Epithelial cell of prostate (primary cell): Measurements from ENCODE around the gene ISM1.
"Not testable (repeated sequence)": the region's sequence is repeated elsewhere in the genome, so short reads cannot be mapped to it uniquely, and the experiment has no call there.

Source experiments
- DNase-seq: peaks from one replicate; pipeline ENCODE4 v3.0.0-alpha.2; 2011; ENCODE audit warnings: low read depth, low spot score
- H3K27ac ChIP-seq: fragments of 450-650 bp; 2 replicates; pipeline ENCODE4 v1.5.1; 2017; ENCODE audit warnings: mild to moderate bottlenecking

ISM1 gene

DNA sequence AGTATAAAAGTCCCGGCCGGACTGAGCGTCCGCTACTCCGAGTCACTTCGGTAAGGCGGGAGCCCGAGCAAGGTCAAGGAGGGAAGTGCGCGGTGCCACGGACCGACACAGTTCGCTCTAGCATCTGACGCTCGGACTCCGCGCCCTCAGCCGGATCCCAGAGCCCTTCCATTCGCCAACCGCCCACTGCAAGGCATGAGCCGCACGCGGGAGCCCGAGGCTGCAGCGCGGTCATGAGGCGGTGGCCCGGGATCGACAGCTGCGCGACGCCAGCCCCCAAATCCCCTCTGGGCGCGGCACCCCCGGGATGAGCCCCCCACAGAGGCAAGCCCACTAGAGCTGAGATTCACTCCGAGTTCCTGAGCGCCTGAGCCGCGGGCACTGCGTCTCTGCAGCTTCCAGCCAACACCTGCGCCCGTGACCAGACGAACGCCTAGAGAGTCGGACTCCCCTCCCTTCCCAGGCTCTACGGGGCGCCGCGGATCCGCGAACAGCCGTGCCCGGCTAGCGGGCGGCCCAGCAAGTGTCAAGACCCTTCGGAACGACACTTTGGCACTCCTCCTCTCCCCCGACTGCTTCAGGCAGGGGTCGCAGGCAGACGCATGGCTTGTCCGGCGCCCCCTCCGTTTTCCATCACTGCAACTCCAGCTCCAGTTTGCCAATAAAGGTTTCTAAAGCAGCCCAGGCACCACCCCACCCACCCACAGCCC is 725 bp upstream of the ISM1 start:
- H3K27ac ChIP-seq, result no peak overlapping the region
- no peak for DNase-seq

DNA sequence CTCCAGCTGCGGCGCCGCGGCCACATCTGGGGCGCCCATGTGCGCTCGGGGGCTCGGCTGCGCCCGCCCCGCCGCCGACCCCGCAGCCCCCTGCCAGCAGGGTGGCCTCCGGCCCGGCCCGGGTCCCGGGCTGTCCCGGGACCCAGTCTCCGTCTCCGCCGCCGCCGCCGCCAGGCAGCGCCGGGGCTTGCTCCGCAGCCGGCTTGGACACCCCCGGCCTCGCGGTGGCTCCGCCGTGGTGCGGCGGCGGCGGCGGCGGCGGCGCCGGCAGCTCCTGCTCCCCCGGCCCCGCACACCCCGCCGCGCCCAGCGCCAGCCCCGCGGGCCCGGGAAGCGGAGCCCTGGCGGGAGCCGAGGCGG is 219 bp downstream of the ISM1 start:
- DNase-seq, result no peak
- no peak overlapping the region for H3K27ac ChIP-seq

- peak; percentile 36 for DNase-seq
- no peak overlapping the region for H3K27ac ChIP-seq
Measured at GRCh38 chr20:13221673-13222318, 722 bp downstream of the ISM1 start.

- no peak for DNase-seq
- H3K27ac ChIP-seq, result no peak overlapping the region
Measured at GRCh38 chr20:13222319-13222716, 1.2 kb downstream of the ISM1 start.

DNA sequence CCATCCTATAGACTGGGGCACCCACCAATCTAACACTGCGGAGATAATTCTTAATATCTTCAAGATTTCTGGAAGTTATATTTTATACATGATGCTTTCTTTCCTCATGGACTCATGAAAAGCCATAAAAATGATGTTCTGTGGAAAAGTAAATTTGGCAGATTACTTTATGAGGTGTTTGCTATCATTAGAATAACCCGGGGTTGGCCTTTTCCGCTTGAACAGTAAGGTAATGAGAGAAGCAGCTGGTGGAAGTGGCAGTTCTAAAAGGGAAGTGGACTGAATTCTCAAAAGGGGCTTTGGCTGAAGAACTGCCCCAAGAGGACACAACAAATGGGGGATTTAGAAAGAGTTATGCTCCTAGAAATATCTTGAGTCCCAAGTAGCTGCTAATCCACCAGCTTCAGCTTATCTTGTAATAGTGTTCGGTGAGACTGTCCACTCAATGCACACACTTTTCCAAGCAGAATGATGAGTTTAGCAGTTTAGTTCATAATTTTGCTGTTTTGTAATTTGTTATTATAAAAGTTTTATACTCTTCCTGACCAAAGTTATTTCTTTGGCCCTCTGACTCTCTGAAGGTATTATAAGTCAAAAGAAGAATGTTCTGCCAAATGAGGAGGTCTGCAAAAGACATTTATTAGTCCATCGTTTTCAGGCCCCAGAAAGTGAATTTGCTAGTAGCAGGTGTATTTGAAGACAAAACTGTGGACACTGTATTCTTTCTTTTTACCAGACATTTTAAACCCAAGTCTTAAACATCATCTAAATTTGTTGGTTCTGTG is 2.9 kb downstream of the ISM1 start:
- no peak overlapping the region for H3K27ac ChIP-seq
- DNase-seq, result no peak

DNA sequence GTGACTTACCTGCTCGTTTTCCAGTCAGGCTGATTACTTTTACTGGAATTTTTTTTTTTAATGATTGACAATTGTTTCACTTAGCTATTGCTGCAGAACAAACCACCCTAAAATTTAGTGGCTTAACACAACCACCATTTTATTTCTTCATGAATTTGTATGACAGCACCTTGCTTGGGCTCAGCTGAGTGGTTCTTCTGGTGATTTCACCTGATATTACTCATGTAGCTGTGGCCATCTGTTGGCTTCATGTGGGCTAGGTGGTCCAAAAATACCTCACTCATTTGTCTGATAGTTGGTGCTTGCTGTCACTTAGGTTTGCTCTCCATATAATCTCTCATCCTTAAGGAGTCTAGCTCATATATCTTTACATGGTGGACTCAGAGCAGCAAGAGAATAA is 5.3 kb downstream of the ISM1 start:
- no peak overlapping the region for H3K27ac ChIP-seq
- DNase-seq, result no peak

DNA sequence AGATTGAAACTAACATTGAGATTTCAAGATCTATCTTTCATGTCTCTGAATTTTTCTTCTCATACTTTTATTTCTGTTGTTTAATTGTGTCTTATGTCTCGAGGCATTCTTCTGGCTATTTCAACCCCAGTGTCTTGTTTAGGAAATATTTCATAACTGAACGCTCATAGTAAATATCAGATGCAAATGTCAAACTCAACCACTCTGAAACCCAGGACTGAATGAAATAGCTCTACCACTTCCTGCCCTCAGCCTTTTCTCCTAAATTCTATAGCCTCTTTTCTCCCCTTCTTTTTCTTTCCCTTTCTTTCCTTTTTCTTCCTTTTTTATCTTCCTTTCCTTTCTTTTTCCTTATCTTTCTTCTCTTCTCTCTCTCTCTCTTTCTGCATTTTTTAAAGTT is 7.7 kb downstream of the ISM1 start:
- no peak overlapping the region for H3K27ac ChIP-seq
- DNase-seq, result no peak

DNA sequence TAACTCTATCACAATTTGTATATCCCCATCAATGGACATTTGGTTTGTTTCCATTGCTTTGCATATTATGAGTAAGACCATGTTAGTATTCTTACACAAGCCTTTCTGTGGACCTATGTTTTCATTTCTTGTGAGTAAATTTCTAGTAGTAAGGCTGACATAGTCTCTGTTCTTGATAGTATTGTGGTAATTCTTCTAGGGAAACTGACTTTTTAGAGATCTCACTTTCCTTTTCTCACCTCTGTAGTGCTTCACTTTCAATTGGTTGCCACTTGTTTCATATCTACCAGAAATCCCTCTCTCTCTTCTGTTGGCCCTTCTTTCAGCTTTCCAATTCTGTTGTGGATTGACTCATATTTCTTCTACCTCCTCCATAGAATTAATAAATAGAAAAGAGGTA is 8.5 kb downstream of the ISM1 start:
- no peak for DNase-seq
- H3K27ac ChIP-seq, result no peak overlapping the region

GRCh38 chr20:13231031-13231752 is 10.1 kb downstream of the ISM1 start:
- peak; percentile 16 for DNase-seq
- H3K27ac ChIP-seq, result peak overlapping the region; percentile 11

DNA sequence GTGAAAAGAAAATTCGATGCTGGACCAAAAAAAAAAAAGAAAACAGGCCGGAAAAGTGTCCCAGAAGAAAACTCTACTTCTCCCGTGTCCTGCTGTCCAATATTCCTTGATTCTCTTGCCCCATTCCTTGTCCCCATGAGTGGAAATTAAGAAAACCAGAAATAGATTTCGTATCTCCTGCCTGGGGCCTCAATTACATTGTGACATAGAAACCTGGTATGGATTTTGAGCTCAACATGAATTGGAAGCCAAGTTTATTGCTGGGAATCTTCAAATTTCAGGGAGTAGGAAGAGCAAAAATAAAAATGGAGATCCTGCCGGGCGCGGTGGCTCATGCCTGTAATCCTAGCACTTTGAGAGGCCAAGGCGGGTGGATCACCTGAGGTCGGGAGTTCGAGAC is 11.9 kb downstream of the ISM1 start:
- no peak overlapping the region for H3K27ac ChIP-seq
- DNase-seq, result no peak

DNA sequence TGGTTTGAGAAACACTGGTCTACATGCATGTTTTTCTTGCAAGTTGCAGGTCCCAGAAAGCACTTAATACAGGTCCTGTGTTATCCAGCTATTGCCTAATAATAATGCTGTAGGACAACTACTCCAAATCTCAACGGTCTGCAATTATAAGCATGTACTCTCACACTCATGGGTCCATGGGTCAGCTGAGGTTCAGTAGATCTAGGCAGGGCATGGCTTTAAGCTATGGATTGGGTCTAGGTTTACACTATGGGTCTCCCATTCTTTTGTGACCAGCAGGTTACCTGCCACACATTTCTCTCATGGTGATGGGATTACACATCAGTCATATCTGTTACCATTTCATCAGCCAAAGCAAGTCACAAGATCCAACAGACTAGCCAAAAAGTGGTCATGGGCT is 13.9 kb downstream of the ISM1 start:
- DNase-seq, result no peak
- H3K27ac ChIP-seq, result no peak overlapping the region

- not testable (repeated sequence) for DNase-seq, H3K27ac ChIP-seq
Measured at GRCh38 chr20:13236360-13236759, 15.3 kb downstream of the ISM1 start.

DNA sequence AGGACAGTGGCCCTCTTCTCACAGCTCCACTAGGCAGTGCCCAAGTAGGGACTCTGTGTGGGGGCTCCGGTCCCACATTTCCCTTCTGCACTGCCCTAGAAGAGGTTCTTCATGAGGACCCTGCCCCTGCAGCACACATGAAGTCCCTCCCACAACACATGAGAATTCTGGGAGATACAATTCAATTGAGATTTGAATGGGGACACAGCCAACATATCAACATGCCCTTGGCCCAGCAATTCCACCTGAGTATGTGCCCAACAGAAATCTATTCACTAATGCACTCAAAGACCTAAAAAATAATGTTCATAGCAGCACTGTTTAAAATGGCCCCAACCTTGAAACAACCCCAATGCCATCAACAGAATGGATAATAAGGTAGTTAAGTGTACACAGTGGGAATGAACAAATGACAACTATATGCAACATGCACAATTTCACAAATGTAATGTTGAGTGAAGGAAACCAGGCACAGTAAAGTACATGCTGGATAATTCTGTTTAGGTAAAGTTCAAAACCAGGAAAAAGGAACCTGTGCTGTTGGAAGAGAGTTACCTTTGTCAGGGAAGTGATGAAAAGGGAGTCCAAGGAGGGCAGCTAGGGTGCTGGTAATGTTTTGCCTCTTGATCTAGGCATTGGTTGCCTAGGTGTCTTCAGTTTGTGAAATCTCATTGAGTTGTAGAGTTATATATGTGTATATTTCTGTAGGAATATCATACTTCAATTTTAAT is 16.1 kb downstream of the ISM1 start:
- H3K27ac ChIP-seq, result no peak overlapping the region
- no peak for DNase-seq

DNA sequence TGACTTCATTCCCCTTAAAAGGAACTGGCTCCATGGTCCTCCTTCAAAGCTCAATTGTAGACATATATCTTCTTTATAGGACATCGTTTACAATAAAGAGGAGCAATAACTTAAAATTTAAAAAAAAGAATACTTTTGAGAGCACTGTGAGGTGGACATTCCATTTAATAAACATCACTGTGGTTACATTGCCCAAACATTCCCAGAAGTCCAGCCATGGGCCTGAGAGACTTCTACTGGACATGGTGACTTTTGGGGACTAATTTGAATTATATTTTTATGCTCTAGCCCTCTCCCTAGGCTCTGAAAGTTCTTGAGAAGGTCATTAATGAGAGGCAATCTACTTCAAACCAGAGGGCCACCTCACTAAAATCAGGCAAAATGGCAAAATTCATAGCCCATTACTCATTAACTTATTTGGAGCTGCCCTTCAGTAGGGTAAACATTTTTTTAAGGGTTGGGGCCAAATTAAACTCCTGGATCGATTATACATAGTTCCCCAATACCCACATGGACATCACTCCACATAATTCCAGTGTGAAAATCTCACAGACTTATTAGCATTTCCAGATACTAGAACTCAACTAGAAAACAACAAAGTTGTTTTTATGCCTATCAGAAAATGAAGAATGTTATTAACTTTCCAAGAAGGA is 17.1 kb downstream of the ISM1 start:
- H3K27ac ChIP-seq, result no peak overlapping the region
- no peak for DNase-seq

- DNase-seq, result peak; percentile 27
- no peak overlapping the region for H3K27ac ChIP-seq
Measured at GRCh38 chr20:13243826-13244376, 22.8 kb downstream of the ISM1 start.

DNA sequence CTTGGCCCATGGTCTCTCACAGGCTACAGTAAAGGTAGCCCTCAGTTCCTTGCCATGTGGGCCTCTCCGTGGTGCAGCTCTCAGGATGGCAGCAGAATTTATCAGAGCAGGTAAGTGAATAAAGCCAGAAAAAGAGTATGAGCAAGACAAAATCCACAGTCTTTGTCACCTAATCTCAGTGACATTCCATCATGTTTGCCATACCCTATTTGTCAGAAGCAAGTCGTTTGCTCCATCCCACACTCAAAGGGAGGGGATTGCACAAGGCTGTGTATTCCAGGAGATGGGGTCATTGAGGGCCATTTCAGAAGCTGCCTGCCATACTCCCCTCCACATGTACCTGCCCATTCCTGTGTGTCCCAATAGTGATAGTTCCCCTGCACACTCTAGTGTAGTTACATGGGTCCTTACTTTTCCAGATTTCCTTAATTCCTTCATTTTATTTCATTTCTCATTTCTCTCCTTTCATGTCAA is 24.2 kb downstream of the ISM1 start:
- no peak for DNase-seq
- H3K27ac ChIP-seq, result no peak overlapping the region

DNA sequence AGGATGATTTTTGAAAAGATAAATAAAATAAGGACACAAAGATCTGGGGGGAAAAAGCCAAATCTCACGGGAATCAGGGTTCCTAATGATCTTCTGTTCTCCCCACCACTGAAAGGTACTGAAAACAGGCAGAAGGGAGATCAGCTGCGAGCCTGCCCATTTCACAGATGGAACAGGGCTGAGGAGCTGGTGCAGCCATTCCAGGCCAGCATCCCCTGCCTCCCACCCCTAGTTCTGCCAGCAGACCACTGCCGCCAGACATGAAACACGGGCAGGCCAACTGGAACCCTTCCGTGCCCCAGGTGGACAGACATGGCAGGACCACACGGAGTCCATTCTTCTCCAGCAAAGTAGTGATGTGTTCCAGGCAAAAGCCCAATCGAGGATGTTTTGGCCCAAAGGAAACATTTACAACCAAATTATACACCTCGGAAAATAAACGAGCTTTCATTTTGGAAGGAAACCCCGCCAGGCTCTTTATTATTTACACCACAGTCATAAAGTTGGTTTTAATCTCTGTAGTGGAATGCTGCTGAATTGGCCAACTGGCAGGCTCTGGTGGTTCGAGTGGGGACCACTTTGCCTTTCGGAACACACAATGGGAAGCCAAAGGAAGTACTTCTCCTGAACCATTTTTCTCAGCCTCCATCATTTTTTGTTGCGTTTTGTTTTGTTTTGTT is 28.2 kb downstream of the ISM1 start:
- no peak for DNase-seq
- H3K27ac ChIP-seq, result no peak overlapping the region

- no peak overlapping the region for H3K27ac ChIP-seq
- DNase-seq, result no peak
Measured at GRCh38 chr20:13249798-13250170, 28.7 kb downstream of the ISM1 start.

DNA sequence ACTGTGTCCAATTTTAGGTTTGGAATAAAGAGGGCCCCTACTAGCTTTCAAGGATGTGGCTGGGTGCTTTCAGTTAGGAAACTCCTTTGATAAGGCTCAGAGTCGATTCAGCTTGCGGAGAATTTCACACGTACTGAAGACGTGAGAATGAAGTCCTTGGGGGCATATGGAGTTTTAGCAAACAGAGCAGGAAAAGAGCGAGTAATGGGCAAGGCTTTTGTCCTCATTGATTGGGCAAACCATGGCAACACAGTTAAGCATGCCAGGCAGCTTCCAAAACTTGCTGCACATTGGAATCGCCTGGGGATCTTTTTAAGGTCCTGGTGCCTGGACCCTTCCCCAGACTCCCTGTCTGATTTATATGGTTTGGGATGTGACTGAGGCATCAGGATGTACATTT is 29.2 kb downstream of the ISM1 start:
- no peak for DNase-seq
- no peak overlapping the region for H3K27ac ChIP-seq
